GM21360 (cell line): ENCODE results near the gene CHCHD3.
A peak's percentile ranks its signal among the peaks of the same experiment; 100 is the strongest.

Source experiments
- ATAC-seq: cut with Tn5 transposase; IDR thresholded peaks from one replicate; pipeline ENCODE4 v1.9.1; 2021; ENCODE audit warnings: mild to moderate bottlenecking, moderate library complexity; ENCODE audit not compliant: unreplicated experiment

Gene CHCHD3

DNA sequence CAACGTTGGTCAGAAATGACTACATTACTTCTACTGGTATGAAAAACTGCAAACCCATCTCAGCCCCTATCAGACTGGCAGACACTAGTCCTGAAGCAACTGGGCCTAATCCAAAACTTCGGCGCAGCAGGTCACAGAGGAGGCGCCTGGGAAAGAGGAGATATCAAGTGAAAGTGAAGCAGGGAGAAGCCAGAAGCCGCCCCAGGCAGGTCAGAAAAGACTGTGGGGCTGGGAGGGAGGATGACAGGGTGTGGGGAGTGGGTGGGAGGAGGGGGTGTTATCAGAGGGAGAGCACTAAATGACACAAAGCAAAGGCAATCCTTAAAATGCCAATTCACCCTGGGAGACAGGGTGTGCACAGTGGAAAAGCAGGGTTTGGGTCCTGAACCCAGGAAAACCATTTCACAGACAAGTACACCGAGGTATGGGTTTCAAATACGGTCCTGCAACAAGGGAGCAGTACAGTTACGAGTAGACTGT, 731 bp downstream of the CHCHD3 start:
- ATAC-seq: no peak

GRCh38 chr7:133079296-133079695, 2.6 kb downstream of the CHCHD3 start:
- no peak for ATAC-seq

DNA sequence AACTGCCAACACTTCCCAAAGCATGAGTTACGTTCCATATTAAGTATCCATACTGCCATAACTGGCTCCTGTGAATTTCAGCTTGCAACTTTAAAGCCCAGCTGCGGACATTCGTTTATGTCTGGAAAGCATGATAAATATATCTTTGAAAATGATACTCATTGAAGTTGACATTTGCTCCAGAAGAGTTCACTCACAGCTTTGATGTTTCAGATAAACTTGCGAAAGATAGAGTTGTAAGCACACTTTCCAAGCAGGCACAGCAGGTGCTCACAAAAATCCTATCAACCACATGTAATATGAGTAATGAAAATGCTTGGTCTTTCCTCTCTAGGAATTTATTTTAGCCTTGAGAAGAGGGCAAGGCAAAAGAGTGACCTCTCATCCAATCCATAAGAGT, 4.5 kb downstream of the CHCHD3 start:
- no peak for ATAC-seq

GRCh38 chr7:133076142-133076541, 5.7 kb downstream of the CHCHD3 start:
- no peak for ATAC-seq

DNA sequence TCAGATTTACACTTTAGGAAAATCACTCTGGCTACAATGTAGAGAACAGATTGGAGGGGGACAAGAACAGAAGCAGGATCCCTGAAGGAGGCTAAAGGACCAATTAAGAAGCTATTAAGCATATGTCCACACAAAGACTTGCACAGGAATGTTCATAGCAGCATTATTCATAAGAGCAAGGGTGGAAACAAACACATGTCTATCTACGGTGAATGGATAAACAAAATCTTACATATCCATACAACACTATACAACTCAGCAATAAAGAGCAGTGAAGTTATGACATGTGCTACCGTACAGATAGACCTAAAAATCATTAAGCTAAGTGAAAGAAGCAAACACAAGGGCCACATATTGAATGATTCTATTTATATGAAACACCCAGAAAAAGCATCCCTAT, 10.4 kb downstream of the CHCHD3 start:
- ATAC-seq: no peak

- ATAC-seq: no peak
Observed at GRCh38 chr7:133070562-133070961, 11.3 kb downstream of the CHCHD3 start.

DNA sequence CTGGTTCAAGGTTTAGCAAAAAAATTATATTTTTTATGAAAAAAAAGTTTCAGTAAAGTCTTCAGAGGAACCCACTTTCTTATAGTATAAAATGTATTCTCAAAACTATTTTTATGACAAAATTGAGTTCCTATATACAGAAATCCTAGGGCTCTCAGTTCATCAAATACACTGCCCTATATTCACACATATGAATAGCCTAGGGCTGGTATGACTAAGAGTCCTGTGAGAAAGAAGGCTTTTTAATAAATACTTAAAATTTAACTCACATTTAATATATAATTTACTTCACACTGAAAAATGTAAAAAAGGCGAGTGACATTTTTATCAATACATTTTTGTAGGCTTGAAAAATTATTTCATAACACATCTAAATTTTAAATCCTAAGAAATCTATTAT, 16.6 kb downstream of the CHCHD3 start:
- ATAC-seq: no peak

DNA sequence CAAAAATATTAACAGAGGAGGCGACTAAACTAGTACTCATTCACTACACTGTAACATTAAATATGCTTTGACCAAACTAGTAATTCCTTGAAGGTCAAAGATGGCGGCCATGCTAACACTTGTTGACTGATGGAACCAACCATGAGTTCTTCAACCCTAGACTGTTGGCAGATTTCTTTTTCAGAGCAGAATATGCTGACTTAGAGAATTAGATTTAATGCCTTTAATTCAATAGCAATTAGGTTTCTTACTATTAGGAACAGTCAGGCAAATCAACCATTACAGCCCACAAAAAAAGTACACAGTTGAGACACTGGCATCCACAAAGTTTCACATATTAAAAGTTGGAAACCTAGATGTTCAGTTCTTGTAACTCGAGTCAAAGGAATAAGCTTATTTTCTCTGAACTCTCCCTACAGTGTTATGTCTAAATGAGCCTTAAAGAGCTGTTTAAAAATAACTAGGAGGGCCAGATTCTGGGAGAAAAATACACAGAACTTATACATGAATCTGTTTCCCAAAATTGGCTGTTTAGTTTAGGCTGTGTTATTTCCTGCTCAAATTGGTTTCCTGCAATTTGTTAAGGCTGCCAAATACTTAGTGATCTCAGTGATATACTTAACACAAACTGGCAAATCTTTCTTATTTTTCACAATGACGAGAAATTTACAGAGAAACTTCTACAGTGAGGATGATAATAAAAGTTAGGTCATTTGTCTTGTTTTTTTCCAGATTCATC, 17.6 kb downstream of the CHCHD3 start:
- no peak for ATAC-seq

- no peak for ATAC-seq
Observed at GRCh38 chr7:133061792-133062191, 20.1 kb downstream of the CHCHD3 start.

DNA sequence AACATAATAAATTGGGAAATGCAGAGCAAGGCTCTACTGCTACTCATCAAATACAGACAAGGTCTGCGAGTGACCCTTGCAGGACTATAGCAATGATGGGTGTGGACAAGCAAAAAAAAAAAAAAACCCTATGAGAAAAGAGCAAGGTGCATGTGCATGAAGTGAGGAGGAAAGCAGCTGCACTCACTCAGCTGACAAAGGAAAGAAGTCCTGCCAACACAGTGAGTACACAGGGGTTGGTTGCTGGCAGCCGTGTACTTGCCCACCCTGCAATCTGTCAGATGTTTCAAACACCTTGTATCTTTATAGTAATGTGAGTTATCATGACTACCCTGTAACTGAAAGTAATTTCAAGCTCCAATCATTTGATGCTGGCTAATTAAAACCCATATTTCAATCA, 20.5 kb downstream of the CHCHD3 start:
- ATAC-seq: no peak

DNA sequence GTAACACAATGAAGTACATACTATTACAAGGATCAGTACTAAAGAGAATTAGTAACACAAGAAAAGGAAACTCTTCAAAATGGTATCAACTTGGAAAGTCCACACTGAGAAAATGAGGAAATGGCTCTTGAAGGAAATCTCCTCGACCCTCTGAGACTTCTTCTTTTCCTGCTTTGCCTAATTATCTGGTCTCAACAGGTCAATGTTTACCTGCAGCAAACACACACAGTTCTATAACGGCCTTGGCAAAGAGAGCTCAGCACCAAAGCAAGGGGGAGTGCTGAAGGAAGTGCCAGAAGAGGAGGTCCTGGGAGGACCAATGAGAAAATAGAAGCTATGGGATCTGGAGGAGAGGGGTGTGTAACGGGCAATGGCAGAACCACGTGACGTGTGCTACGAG, 21.9 kb downstream of the CHCHD3 start:
- no peak for ATAC-seq

DNA sequence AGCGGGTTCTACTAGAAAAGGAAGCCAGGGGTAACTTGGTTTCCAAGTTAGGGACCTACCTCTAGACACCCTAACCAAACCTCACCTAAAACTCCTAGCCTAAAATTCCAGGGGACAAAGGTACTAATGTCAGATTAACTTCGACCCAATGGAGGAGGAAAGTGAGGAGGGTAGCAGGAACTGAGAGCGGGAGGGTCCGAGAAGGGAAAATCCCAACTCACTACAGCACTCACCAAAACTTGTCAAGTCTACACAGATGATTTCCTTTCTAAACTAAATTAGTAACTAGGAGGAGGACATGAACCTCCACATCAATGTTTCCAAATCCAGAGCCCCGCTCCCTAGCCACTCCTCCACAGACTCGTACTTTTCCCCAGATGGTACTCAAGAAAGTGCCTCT, 22.6 kb downstream of the CHCHD3 start:
- ATAC-seq: no peak

GRCh38 chr7:133056370-133057238, 25.3 kb downstream of the CHCHD3 start:
- ATAC-seq: no peak

GRCh38 chr7:133054162-133054840, 27.6 kb downstream of the CHCHD3 start:
- ATAC-seq: no peak

DNA sequence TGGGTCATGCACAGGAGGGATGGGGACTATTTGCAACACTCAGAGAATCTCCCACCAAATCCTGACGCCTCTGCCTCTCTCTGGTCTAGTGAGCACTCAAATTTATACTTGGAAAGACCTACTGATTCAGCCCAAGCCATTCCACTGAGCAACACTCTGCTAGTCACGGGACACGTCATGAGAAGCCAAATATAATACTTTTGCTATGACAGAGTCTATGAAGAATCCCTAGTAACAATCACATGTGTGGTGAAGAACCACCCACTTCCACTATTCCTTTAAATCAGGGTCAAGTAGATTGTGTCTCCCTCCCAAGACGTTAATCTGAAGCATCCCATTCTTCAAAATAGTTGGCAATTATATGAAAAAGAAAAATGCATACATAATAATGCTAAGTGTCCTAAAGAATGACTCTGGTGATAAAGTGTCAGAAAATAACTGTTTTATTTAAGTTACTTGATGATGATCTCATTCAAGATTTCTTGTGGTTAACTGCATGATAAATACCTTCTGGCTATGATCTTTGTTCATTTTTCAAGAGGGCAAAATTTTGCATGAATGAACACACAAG, 28.5 kb downstream of the CHCHD3 start:
- peak; percentile 69 for ATAC-seq

GRCh38 chr7:133052826-133053225, 29.1 kb downstream of the CHCHD3 start:
- ATAC-seq: no peak

DNA sequence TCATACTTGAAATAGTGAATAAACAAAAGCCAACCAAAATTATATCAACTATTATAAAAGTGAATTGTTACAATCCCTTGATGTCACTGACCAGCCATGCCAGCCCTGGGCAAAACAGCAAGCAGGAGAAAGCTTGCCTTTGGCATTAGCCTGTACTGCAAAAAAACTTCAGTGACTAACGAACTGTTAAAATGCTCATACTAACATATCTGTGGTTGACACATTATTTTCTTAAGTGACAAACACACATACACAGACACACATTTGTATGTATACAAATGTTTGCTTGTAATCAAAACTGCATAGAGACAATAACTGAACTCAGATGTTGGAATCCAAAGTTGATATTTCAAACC, 29.5 kb downstream of the CHCHD3 start:
- no peak for ATAC-seq

DNA sequence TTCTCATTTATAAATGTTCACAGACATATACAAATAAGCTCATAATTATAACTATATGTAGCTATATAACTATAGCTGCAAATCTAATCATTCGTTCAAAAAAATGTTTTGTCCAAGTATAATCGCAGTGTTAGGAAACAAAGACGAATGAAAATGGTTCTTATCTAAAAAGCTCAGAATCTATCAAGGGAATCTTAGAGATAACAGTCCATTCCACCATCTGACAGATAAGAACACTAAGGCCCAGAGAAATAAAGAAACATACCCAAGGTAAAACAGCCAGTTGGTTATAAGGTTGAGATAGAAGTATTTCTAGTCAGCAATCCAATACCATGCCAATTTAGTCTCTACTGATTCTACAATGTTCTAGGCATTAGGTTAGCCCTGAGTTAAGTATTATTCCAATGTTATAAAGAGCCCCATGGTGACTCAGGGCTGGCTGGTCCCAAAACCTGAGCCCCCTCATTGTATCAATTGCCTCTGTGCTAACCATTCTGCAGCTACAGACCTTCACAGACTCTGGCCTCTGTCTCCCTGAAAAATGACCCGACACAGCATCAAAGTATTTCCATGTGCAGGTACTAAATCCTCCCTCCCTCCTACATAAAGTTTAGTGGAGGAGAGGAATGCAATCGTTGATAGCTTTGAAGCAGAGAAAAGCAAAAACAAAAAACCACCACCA, 30.0 kb downstream of the CHCHD3 start:
- ATAC-seq: no peak

DNA sequence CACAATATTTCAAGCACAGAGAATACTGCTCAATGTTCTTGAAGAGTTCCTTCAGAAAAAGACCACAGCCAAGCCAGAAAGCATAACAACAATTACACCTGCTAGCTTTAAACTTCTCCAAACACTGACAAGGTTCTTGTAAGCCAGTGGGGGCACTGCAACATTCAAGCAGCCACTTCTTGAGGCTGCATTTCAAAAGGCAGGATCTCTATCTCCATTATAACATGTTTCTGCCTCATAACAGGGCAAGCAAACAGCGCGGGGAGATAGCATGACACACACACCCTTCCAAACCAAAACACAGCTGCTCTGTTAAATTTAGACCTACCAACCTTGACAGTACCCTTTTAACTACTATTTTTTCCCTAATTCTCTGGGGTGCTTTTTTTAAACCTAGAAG, 30.8 kb downstream of the CHCHD3 start:
- ATAC-seq: peak; percentile 40

DNA sequence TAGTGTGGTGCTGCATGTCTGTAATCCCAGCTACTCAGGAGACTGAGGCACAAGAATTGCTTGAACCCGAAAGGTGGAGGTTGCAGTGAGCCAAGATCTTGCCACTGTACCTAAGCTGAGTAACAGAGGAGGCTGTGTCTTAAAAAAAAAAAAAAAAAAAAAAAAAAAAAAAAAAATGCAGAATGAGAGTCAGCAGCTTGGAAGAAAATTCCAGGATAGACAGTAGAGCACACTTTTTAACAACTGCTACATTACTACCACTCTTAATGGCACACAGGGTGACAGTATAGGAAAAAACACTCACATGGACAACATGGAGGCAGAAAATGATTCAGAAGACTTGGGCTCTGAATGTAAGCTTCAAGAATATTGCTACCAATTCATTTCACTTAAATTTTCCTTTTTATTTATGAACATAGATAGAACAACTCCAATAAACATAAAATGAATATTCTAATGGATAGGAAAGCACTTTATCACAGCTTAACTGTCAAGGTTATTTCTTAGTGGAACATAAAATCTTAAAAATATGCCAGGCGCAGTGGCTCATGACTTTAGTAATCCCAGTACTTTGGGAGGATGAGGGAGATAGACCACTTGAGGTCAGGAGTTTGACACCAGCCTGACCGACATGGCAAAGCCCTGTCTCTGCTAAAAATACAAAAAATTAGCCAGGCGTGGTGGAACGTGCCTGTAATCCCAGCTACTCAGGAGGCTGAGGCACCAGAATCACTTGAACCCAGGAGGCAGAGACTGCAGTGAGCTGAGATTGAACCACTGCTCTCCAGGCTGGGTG, 31.5 kb downstream of the CHCHD3 start:
- ATAC-seq: no peak
